ENCODE results near the gene FAM120B. TPM values are rescaled to one million over a fixed set of nuclear protein-coding genes. Genes with fewer than 3 reads are reported as not detected.

Gene FAM120B
- polyA plus RNA-seq, 1 donor from 2014 or later, result 17.9 TPM

- Histone ChIP-seq H3K9ac (ENCODE audit: low read length) (no peak overlapping the region), H3K9me2 (ENCODE audit: insufficient read depth, low read length) (no peaks in the 10 kb centered on the region), H3K27ac (ENCODE audit: low read length) (no peak overlapping the region), H3K79me2 (replicated peaks; ENCODE audit: insufficient read depth, low read length) (no peaks in the 10 kb centered on the region), H3K36me3 (ENCODE audit: insufficient read depth, low read length) (no peaks in the 10 kb centered on the region), H3K27me3 (ENCODE audit: insufficient read depth, low read depth, low read length) (no peaks in the 10 kb centered on the region), H4K20me1 (ENCODE audit: insufficient read depth) (no peaks in the 10 kb centered on the region), H3K9me3 (ENCODE audit: low read length) (no peaks in the 10 kb centered on the region), H2AFZ (ENCODE audit: low read depth, low read length) (no peak overlapping the region), H3F3A (ENCODE audit: insufficient read depth, low read length, poor library complexity, severe bottlenecking) (no peaks in the 10 kb centered on the region), H3K4me2 (ENCODE audit: low read length) (no peak overlapping the region), H3K4me3 (ENCODE audit: low read length) (no peak overlapping the region)
- TF ChIP-seq RAD21 (conservative IDR thresholded peaks at IDR 0.05), result no peak
- TF ChIP-seq MXI1 (conservative IDR thresholded peaks at IDR 0.05; ENCODE audit: poor library complexity, severe bottlenecking), result no peak
- no peak for TF ChIP-seq SMC3 (conservative IDR thresholded peaks at IDR 0.05; ENCODE audit: poor library complexity)
- TF ChIP-seq EZH2 (IDR thresholded peaks at IDR 0.05; ENCODE audit: borderline replicate concordance, insufficient read depth, low read length, poor library complexity, severe bottlenecking), result no peak
- no peak for TF ChIP-seq POLR2AphosphoS5 (IDR thresholded peaks at IDR 0.05)
- TF ChIP-seq, protein P1, sequence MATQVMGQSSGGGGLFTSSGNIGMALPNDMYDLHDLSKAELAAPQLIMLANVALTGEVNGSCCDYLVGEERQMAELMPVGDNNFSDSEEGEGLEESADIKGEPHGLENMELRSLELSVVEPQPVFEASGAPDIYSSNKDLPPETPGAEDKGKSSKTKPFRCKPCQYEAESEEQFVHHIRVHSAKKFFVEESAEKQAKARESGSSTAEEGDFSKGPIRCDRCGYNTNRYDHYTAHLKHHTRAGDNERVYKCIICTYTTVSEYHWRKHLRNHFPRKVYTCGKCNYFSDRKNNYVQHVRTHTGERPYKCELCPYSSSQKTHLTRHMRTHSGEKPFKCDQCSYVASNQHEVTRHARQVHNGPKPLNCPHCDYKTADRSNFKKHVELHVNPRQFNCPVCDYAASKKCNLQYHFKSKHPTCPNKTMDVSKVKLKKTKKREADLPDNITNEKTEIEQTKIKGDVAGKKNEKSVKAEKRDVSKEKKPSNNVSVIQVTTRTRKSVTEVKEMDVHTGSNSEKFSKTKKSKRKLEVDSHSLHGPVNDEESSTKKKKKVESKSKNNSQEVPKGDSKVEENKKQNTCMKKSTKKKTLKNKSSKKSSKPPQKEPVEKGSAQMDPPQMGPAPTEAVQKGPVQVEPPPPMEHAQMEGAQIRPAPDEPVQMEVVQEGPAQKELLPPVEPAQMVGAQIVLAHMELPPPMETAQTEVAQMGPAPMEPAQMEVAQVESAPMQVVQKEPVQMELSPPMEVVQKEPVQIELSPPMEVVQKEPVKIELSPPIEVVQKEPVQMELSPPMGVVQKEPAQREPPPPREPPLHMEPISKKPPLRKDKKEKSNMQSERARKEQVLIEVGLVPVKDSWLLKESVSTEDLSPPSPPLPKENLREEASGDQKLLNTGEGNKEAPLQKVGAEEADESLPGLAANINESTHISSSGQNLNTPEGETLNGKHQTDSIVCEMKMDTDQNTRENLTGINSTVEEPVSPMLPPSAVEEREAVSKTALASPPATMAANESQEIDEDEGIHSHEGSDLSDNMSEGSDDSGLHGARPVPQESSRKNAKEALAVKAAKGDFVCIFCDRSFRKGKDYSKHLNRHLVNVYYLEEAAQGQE (IDR thresholded peaks at IDR 0.05; ENCODE audit: borderline replicate concordance), result no peak
- no peak for TF ChIP-seq EP300 (conservative IDR thresholded peaks at IDR 0.05; ENCODE audit: poor library complexity, severe bottlenecking)
- TF ChIP-seq, protein P2, sequence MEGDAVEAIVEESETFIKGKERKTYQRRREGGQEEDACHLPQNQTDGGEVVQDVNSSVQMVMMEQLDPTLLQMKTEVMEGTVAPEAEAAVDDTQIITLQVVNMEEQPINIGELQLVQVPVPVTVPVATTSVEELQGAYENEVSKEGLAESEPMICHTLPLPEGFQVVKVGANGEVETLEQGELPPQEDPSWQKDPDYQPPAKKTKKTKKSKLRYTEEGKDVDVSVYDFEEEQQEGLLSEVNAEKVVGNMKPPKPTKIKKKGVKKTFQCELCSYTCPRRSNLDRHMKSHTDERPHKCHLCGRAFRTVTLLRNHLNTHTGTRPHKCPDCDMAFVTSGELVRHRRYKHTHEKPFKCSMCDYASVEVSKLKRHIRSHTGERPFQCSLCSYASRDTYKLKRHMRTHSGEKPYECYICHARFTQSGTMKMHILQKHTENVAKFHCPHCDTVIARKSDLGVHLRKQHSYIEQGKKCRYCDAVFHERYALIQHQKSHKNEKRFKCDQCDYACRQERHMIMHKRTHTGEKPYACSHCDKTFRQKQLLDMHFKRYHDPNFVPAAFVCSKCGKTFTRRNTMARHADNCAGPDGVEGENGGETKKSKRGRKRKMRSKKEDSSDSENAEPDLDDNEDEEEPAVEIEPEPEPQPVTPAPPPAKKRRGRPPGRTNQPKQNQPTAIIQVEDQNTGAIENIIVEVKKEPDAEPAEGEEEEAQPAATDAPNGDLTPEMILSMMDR (IDR thresholded peaks at IDR 0.05; ENCODE audit: poor library complexity, severe bottlenecking), result no peak
- no peak for TF ChIP-seq TAF1 (IDR thresholded peaks at IDR 0.05; ENCODE audit: low read depth)
Measured at GRCh38 chr6:170271771-170272314, 34.7 kb upstream of the FAM120B start.

DNA sequence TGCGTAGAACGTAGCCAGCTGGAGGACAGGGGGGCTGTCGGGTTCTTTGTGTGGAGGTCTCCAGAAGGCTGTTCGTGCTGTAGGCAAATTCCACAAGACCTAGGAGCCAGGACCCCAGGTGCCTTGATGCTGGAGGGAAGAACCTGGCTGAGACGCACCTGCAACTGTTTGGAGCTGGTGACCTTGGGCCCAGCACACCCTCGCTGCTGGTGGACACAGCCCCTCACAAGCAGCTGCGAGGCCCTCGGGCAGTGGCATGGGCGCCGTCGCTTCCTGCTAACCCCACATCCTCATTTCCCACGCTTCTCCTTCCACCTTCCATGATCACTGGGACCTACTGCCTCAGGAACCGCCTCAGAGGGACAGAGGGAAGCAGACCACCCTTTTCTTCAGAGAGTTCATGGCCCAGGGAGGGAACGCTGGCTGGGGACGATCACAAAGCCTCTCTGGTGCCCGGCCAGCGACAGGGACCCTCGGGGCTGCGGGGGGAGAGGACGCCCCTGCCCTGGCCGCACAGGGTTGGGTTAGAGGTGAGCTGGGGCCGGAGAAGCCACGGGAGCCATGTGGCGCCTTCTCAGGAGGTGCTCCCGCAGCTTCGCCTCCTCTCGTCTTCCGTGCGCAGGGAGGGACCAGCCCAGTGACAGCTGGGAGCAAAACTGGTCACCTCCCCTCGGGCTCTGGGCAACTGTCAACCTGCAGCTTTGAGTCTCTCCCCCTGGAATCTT is 34.1 kb upstream of the FAM120B start:
- Histone ChIP-seq H3K9me3 (ENCODE audit: low read length) (no peaks in the 10 kb centered on the region), H2AFZ (ENCODE audit: low read depth, low read length) (no peak overlapping the region), H3K36me3 (ENCODE audit: insufficient read depth, low read length) (no peaks in the 10 kb centered on the region), H3K4me2 (ENCODE audit: low read length) (no peak overlapping the region), H3K4me3 (ENCODE audit: low read length) (no peak overlapping the region), H3K27ac (ENCODE audit: low read length) (no peak overlapping the region), H4K20me1 (ENCODE audit: insufficient read depth) (no peaks in the 10 kb centered on the region), H3K79me2 (replicated peaks; ENCODE audit: insufficient read depth, low read length) (no peaks in the 10 kb centered on the region), H3K9ac (ENCODE audit: low read length) (no peak overlapping the region), H3K9me2 (ENCODE audit: insufficient read depth, low read length) (no peaks in the 10 kb centered on the region), H3F3A (ENCODE audit: insufficient read depth, low read length, poor library complexity, severe bottlenecking) (no peaks in the 10 kb centered on the region), H3K27me3 (ENCODE audit: insufficient read depth, low read depth, low read length) (no peaks in the 10 kb centered on the region)
- TF ChIP-seq EZH2 (IDR thresholded peaks at IDR 0.05; ENCODE audit: borderline replicate concordance, insufficient read depth, low read length, poor library complexity, severe bottlenecking), result no peak
- TF ChIP-seq, protein P1 (IDR thresholded peaks at IDR 0.05; ENCODE audit: borderline replicate concordance), result no peak
- no peak for TF ChIP-seq RAD21 (conservative IDR thresholded peaks at IDR 0.05)
- TF ChIP-seq, protein P2 (IDR thresholded peaks at IDR 0.05; ENCODE audit: poor library complexity, severe bottlenecking), result no peak
- TF ChIP-seq MXI1 (conservative IDR thresholded peaks at IDR 0.05; ENCODE audit: poor library complexity, severe bottlenecking), result no peak
